Peyer's patch (tissue), 4 donors: Measurements from ENCODE around the gene NENF.

Source experiments
- POLR2A ChIP-seq, 2 donors: fragments of 450-650 bp; IDR thresholded peaks; one replicate each; pipeline ENCODE4 v1.5.1; 2017; ENCODE audit warnings: antibody characterized with exemption in 2 of 2, mild to moderate bottlenecking in 2 of 2, moderate library complexity in 2 of 2
- TF ChIP-seq, protein P1 (sequence below), 6 experiments: fragments of 450-650 bp in 4 of 6; fragments of 200-600 bp in 2 of 6; sonication (generic) in 1 of 6; IDR thresholded peaks; one replicate each; pipeline ENCODE4 v1.5.1; 2017 to 2019; ENCODE audit warnings: antibody characterized with exemption in 6 of 6, mild to moderate bottlenecking in 3 of 6, moderate library complexity in 1 of 6

DNA sequence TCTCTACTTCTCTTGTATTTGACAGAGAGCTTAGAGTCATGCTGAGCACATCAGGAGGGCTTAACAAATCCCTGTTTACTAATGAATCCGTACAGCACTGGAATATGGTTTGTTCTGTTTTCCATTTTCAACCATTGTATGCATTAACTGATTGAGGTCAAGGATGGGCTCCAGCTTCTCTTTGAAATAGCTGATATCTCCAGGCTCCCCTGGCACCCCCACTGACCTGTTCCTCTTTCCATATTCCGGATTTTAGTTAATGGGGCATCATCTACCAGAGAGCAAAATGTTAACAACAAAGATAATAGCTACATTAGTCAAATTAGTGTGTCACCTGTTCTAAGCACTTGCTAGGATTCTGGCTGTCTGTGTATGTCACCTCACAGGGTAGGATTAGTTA, 57.6 kb downstream of the NENF start:
- TF ChIP-seq, protein P1, sequence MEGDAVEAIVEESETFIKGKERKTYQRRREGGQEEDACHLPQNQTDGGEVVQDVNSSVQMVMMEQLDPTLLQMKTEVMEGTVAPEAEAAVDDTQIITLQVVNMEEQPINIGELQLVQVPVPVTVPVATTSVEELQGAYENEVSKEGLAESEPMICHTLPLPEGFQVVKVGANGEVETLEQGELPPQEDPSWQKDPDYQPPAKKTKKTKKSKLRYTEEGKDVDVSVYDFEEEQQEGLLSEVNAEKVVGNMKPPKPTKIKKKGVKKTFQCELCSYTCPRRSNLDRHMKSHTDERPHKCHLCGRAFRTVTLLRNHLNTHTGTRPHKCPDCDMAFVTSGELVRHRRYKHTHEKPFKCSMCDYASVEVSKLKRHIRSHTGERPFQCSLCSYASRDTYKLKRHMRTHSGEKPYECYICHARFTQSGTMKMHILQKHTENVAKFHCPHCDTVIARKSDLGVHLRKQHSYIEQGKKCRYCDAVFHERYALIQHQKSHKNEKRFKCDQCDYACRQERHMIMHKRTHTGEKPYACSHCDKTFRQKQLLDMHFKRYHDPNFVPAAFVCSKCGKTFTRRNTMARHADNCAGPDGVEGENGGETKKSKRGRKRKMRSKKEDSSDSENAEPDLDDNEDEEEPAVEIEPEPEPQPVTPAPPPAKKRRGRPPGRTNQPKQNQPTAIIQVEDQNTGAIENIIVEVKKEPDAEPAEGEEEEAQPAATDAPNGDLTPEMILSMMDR (IDR thresholded peaks at IDR 0.05): no peak
- no peak for TF ChIP-seq POLR2A (IDR thresholded peaks at IDR 0.05)
